Measurements from ENCODE around the gene GLI2. TPM values are rescaled to one million over a fixed set of nuclear protein-coding genes. Genes with fewer than 3 reads are reported as not detected.
A peak's percentile ranks its signal among the peaks of the same experiment; 100 is the strongest.

Gene GLI2
- total and polyA plus RNA-seq, 7 donors: 0.20 to 2.4 (median 0.66) TPM

DNA sequence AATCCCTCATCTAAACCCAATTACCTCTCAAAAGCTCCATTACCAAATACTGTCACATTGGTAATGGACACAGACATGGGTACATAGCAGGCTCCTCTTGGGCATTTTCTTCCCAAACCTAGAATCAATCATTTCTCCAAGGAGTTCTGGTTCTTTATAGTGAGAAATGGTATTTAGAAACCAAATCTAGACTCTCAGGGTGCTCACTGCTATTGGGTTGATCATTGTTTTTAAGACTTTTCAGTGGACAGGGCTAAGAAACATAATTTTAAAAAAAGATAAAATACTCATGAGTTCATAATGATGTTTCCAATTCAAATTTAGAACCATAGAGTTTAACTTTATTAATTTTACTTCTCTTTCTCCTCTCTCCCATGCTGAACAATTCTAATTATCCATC, 9.4 kb upstream of the GLI2 start:
- TF ChIP-seq, protein P1, sequence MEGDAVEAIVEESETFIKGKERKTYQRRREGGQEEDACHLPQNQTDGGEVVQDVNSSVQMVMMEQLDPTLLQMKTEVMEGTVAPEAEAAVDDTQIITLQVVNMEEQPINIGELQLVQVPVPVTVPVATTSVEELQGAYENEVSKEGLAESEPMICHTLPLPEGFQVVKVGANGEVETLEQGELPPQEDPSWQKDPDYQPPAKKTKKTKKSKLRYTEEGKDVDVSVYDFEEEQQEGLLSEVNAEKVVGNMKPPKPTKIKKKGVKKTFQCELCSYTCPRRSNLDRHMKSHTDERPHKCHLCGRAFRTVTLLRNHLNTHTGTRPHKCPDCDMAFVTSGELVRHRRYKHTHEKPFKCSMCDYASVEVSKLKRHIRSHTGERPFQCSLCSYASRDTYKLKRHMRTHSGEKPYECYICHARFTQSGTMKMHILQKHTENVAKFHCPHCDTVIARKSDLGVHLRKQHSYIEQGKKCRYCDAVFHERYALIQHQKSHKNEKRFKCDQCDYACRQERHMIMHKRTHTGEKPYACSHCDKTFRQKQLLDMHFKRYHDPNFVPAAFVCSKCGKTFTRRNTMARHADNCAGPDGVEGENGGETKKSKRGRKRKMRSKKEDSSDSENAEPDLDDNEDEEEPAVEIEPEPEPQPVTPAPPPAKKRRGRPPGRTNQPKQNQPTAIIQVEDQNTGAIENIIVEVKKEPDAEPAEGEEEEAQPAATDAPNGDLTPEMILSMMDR (IDR thresholded peaks at IDR 0.05): no peak
- no peaks in the 10 kb centered on the region for H3K27me3 ChIP-seq (ENCODE audit: insufficient read depth in 3 of 3, low read length in 2 of 3)
- no peak overlapping the region for H3K27ac ChIP-seq
- intact Hi-C loops (cut with DNase I): no loop called here
- no peaks in the 10 kb centered on the region for H3K36me3 ChIP-seq (ENCODE audit: insufficient read depth in 1 of 2, low read depth in 1 of 2)
- no peaks in the 10 kb centered on the region for H3K4me1 ChIP-seq
- DNase-seq (no peak), ATAC-seq (no peak)
- H3K9me3 ChIP-seq: no peaks in the 10 kb centered on the region
- no peak overlapping the region for H3K4me3 ChIP-seq

DNA sequence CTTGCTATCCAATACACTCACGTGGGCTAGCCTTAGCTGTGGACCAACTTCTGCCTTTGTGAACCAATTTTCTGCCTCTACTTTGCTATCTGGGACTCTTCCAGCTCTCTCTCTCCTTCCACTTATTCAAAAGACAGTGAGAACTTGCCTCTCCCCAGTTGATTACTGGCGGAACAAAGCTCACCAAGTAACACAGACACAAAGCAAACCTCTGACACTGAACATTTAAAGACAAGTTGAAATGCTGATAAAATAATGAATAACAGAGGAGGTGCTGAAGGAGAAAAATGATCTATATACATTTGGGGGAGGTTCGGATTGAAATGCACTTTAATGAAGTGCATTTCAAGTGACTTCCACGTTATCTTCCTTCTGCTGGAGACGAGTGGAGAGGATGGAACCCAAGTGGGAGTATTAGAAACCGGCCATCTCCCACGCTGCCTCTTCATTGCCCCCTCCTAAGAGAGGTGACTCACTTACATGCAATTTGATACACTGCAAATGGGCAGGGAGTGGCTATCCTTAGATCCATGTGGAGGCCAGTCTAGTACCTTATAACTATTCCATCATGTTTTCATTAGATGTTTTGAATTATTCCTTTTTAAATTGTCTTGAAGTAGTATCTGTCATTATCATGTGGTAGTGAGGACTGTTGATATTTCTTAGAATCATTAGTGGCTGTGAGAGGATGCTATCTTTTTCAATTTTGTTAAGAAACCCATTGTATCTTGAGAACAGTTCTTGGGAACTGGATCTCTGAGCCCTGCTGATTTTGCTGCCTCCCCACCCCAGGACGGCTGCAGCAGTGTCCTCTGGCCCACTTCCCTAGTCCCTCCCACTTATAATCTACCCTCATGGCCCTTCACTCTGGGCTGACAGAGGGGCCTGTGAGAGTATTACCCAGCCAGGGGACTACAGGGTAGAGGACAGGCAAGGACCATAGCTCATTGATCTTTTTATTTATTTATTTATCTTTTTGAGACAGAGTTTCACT, 6.0 kb upstream of the GLI2 start:
- peaks cover 0 to 8% (median 0%) of the 10 kb centered on the region in 3 donors for H3K27me3 ChIP-seq (ENCODE audit: insufficient read depth in 3 of 3, low read length in 2 of 3)
- DNase-seq: no peak

DNA sequence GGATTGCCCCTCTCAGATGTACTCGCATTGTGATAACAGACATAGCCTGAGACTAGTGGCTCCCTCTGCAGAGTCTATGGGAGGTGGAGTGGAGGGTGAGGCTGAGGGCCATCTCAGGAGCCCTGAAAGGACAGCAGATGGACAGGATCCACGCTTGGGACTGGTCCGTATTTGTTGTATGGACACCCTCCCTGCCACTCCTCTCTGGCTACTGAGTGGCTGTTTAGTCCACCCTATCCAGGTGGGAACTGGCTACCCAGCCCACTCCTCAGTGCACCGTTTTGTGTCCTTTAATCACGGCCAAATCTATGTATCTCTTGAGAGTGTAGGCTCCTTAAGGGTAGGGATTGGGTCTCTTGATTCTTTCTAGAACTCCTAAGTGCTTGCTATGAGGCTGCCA, 4.5 kb upstream of the GLI2 start:
- ATAC-seq: no peak
- intact Hi-C loops (cut with DNase I): no loop called here
- WGBS, 3 donors: 89 to 93% (median 89%) methylated on average over 5 of the region's 5 CpGs
- no peak overlapping the region for H3K4me3 ChIP-seq
- no peaks in the 10 kb centered on the region for H3K9me3 ChIP-seq
- H3K36me3 ChIP-seq (ENCODE audit: insufficient read depth in 1 of 2, low read depth in 1 of 2): no peaks in the 10 kb centered on the region
- peaks cover 0 to 22% (median 8%) of the 10 kb centered on the region in 3 donors for H3K27me3 ChIP-seq (ENCODE audit: insufficient read depth in 3 of 3, low read length in 2 of 3)
- peaks cover 1% of the 10 kb centered on the region for H3K4me1 ChIP-seq
- TF ChIP-seq, protein P1 (IDR thresholded peaks at IDR 0.05): no peak
- no peak for DNase-seq
- H3K27ac ChIP-seq: no peak overlapping the region

More for the DNA sequence above, 6.0 kb upstream of the GLI2 start:
- Histone ChIP-seq H3K9me3 (no peaks in the 10 kb centered on the region), H3K36me3 (ENCODE audit: insufficient read depth in 1 of 2, low read depth in 1 of 2) (no peaks in the 10 kb centered on the region), H3K27ac (no peak overlapping the region), H3K4me3 (no peak overlapping the region), H3K4me1 (no peaks in the 10 kb centered on the region)
- ATAC-seq: peak; percentile 59 to 83 (median 79)
- WGBS, 3 donors: 44 to 58% (median 47%) methylated on average over 8 of the region's 8 CpGs
- intact Hi-C loops (cut with DNase I): no loop called here
- TF ChIP-seq, protein P1 (IDR thresholded peaks at IDR 0.05): no peak

DNA sequence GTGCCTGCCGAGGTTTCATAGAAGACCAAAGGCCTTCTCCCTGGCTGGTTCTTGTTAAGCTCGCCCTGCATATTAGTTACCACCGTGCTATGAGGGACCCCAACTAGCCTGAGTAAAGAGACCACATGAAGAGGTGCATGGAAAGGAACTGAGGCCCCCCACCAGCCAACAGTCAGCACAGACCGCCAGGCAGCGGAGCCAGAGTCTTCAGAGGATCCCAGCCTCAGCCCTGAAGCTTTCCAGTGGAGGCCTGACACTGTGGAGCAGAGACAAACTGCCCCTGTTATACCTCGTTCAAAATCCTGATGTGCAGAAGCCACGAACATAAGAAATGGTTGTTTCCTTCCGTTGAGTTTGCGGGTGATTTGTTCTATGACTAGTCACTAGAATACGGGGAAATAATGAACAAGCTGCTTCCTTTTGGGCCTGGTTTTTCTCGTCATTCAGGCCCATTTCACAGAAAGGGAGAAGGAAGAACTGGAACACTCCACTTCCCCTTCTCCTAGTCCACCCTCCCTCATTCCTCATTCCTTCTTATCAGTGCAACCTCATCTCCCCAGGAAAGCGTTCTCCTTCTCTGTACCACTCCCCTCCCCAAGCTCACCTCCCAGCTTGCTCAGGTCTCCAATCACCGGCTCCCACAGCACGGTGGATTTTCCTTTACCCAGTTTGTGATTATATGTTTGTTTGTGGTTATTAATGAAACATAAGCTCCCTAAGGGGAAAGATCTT, 3.0 kb upstream of the GLI2 start:
- Histone ChIP-seq H3K36me3 (ENCODE audit: insufficient read depth in 1 of 2, low read depth in 1 of 2) (no peaks in the 10 kb centered on the region), H3K9me3 (no peaks in the 10 kb centered on the region), H3K27ac (no peak overlapping the region), H3K27me3 (ENCODE audit: insufficient read depth in 3 of 3, low read length in 2 of 3) (peaks cover 0 to 37% (median 17%) of the 10 kb centered on the region in 3 donors), H3K4me1 (peaks cover 10% of the 10 kb centered on the region), H3K4me3 (no peak overlapping the region)
- ATAC-seq (no peak), DNase-seq (no peak)
- intact Hi-C loops (cut with DNase I): no loop called here
- WGBS, 3 donors: 84 to 91% (median 88%) methylated on average over 14 of the region's 14 CpGs
- TF ChIP-seq, protein P1 (IDR thresholded peaks at IDR 0.05): no peak
